ENCODE measurements around the gene ZNF554.
A peak's percentile ranks its signal among the peaks of the same experiment; 100 is the strongest.

The ZNF554 gene

GRCh38 chr19:2812414-2813234, 7.0 kb upstream of the ZNF554 start:
- no peak overlapping the region for H3K4me3 Mint-ChIP-seq
- no peak overlapping the region for H3K27ac Mint-ChIP-seq
- H3K4me1 Mint-ChIP-seq, result no peaks in the 10 kb centered on the region
- peaks cover 14% of the 10 kb centered on the region for H3K36me3 Mint-ChIP-seq (ENCODE audit: low read depth)
- H3K9me3 Mint-ChIP-seq, result peaks cover 3% of the 10 kb centered on the region
- DNase-seq, result no peak
- TF ChIP-seq, protein P1, sequence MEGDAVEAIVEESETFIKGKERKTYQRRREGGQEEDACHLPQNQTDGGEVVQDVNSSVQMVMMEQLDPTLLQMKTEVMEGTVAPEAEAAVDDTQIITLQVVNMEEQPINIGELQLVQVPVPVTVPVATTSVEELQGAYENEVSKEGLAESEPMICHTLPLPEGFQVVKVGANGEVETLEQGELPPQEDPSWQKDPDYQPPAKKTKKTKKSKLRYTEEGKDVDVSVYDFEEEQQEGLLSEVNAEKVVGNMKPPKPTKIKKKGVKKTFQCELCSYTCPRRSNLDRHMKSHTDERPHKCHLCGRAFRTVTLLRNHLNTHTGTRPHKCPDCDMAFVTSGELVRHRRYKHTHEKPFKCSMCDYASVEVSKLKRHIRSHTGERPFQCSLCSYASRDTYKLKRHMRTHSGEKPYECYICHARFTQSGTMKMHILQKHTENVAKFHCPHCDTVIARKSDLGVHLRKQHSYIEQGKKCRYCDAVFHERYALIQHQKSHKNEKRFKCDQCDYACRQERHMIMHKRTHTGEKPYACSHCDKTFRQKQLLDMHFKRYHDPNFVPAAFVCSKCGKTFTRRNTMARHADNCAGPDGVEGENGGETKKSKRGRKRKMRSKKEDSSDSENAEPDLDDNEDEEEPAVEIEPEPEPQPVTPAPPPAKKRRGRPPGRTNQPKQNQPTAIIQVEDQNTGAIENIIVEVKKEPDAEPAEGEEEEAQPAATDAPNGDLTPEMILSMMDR (IDR thresholded peaks at IDR 0.05), result no peak
- H3K27me3 Mint-ChIP-seq (ENCODE audit: low read depth, poor library complexity), result no peaks in the 10 kb centered on the region

GRCh38 chr19:2813235-2814160, 6.2 kb upstream of the ZNF554 start:
- TF ChIP-seq, protein P1 (IDR thresholded peaks at IDR 0.05), result no peak
- peaks cover 13% of the 10 kb centered on the region for H3K36me3 Mint-ChIP-seq (ENCODE audit: low read depth)
- no peaks in the 10 kb centered on the region for H3K4me1 Mint-ChIP-seq
- H3K9me3 Mint-ChIP-seq, result peaks cover 3% of the 10 kb centered on the region
- no peak overlapping the region for H3K27ac Mint-ChIP-seq
- H3K27me3 Mint-ChIP-seq (ENCODE audit: low read depth, poor library complexity), result peaks cover under 1% of the 10 kb centered on the region
- no peak overlapping the region for H3K4me3 Mint-ChIP-seq
- DNase-seq, result no peak

GRCh38 chr19:2814426-2814825, 5.2 kb upstream of the ZNF554 start:
- Mint-ChIP-seq H3K4me1 (no peaks in the 10 kb centered on the region), H3K27me3 (ENCODE audit: low read depth, poor library complexity) (peaks cover 5% of the 10 kb centered on the region), H3K4me3 (no peak overlapping the region), H3K9me3 (peaks cover 3% of the 10 kb centered on the region), H3K36me3 (ENCODE audit: low read depth) (peaks cover 4% of the 10 kb centered on the region), H3K27ac (no peak overlapping the region)
- no peak for DNase-seq
- TF ChIP-seq, protein P1 (IDR thresholded peaks at IDR 0.05), result no peak

- H3K9me3 Mint-ChIP-seq, result peaks cover 4% of the 10 kb centered on the region
- H3K4me1 Mint-ChIP-seq, result no peaks in the 10 kb centered on the region
- no peak overlapping the region for H3K27ac Mint-ChIP-seq
- peaks cover 4% of the 10 kb centered on the region for H3K36me3 Mint-ChIP-seq (ENCODE audit: low read depth)
- no peak for DNase-seq
- TF ChIP-seq, protein P1 (IDR thresholded peaks at IDR 0.05), result no peak
- H3K27me3 Mint-ChIP-seq (ENCODE audit: low read depth, poor library complexity), result peaks cover 5% of the 10 kb centered on the region
- H3K4me3 Mint-ChIP-seq, result no peak overlapping the region
Observed at GRCh38 chr19:2815191-2815614, 4.5 kb upstream of the ZNF554 start.

DNA sequence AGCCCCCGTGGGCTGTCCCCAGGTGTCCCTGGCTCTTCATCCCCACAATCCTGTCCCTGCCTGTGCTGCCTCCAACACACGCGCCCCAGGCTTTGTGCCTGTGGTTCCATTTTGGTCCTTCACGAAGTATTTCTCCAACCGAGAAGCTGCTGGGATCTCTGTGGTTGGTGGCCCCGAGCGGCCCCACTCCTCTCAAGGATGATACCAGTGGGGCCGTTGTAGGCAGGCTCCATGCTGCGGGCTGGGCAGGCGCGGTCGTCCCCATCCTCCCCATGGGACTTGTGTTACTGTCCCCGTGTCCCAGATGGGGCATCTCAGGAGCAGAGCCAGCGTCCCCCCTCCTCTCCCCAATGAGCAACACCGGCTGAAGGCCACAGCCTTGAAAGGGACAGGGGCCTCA, 3.7 kb upstream of the ZNF554 start:
- Mint-ChIP-seq H3K4me3 (no peak overlapping the region), H3K27ac (peak overlapping the region; percentile 61), H3K36me3 (ENCODE audit: low read depth) (peaks cover 4% of the 10 kb centered on the region), H3K27me3 (ENCODE audit: low read depth, poor library complexity) (peaks cover 5% of the 10 kb centered on the region), H3K9me3 (peaks cover 6% of the 10 kb centered on the region), H3K4me1 (no peaks in the 10 kb centered on the region)
- DNase-seq, result no peak
- TF ChIP-seq, protein P1 (IDR thresholded peaks at IDR 0.05), result no peak

Measured in nephron progenitor cell (in vitro differentiated cells).